ENCODE results near the gene DIAPH3.

DNA sequence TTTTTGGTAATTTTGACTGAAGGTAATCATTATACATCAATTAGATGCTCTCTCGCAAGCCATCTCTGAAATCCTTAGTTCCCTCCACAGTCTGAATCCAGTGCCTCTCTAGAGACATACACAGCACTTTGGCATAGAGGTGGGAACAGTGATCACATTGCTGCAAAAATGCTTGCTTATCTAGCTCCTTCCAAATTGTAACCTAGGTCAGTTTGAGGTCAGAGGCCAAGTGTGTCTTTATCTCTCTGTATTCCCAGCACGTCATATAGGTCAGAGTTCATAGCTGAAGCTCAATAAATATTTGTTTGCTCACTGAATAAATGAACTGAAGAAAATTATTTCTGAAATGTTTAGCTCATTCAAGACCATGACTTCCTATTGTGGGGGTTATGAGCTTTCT lies 462.5 kb downstream of the DIAPH3 start:
- TF ChIP-seq POLR2AphosphoS5 (IDR thresholded peaks at IDR 0.05; ENCODE audit: low read depth, low read length) (no peak), POLR2A (IDR thresholded peaks at IDR 0.05; ENCODE audit: low read depth, low read length) (no peak), TAF1 (IDR thresholded peaks at IDR 0.05; ENCODE audit: borderline replicate concordance, low read depth, low read length) (no peak)

All from GM12892 (cell line).